ENCODE measurements around the gene NOP9.

DNA sequence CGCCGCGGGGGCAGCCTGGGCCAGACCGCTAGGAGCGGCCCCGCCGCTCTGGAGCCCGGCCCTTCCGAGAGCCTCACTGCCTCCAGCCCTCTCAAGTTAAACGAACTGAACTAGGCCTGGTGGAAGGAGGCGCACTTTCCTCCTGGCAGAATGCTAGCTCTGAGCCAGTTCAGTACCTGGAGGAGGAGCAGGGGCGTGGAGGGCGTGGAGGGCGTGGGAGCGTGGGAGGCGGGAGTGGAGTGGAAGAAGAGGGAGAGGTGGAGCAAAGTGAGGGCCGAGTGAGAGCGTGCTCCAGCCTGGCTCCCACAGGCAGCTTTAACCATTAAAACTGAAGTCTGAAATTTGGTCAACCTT is 16.9 kb downstream of the NOP9 start:
- TF ChIP-seq, protein P1, sequence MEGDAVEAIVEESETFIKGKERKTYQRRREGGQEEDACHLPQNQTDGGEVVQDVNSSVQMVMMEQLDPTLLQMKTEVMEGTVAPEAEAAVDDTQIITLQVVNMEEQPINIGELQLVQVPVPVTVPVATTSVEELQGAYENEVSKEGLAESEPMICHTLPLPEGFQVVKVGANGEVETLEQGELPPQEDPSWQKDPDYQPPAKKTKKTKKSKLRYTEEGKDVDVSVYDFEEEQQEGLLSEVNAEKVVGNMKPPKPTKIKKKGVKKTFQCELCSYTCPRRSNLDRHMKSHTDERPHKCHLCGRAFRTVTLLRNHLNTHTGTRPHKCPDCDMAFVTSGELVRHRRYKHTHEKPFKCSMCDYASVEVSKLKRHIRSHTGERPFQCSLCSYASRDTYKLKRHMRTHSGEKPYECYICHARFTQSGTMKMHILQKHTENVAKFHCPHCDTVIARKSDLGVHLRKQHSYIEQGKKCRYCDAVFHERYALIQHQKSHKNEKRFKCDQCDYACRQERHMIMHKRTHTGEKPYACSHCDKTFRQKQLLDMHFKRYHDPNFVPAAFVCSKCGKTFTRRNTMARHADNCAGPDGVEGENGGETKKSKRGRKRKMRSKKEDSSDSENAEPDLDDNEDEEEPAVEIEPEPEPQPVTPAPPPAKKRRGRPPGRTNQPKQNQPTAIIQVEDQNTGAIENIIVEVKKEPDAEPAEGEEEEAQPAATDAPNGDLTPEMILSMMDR (conservative IDR thresholded peaks at IDR 0.05; ENCODE audit: low read depth, low read length) = no peak
- no peak for TF ChIP-seq EZH2 (IDR thresholded peaks at IDR 0.05; ENCODE audit: borderline replicate concordance, low read depth, low read length, poor library complexity, severe bottlenecking)
